Measurements from ENCODE around the gene PGAP3. TPM values are rescaled to one million over a fixed set of nuclear protein-coding genes. Genes with fewer than 3 reads are reported as not detected.

Gene PGAP3
- polyA plus RNA-seq, 3 donors, result 8.3 to 19.3 (median 9.2) TPM

DNA sequence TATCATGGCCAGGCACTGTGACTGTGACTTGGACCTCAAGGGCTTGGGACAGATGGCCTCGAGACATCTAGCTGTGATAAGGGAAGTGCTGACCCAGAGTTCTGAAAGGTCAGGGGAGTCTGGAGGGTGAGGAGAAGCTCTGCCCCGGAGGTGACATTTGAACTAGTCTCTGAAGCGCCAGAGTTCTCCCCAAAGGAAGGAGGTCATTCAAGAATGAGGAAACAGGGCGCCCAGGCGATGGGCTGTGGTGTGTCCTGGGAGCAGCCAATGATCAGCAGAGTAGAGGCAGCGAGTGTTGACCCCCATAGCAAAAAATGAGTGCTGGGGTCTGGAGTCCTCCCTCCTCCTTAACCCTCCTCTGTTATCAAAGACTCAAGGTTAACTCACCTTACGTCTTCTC is 46.0 kb downstream of the PGAP3 start:
- Histone ChIP-seq H3K9me3 (replicated peaks in 1 of 2; ENCODE audit: control insufficient read depth in 1 of 2, insufficient read depth in 1 of 2, low read length in 2 of 2) (no peaks in the 10 kb centered on the region), H3K79me2 (ENCODE audit: insufficient read depth, low read length) (peaks cover 99% of the 10 kb centered on the region), H3K27me3 (ENCODE audit: control insufficient read depth in 2 of 2, insufficient read depth in 2 of 2, low read length in 2 of 2) (no peaks in the 10 kb centered on the region), H3K4me3 (replicated peaks in 1 of 3; ENCODE audit: low read depth in 2 of 3, low read length in 3 of 3) (peak overlapping the region in 1 of 3 experiments; percentile 31), H3K4me2 (replicated peaks; ENCODE audit: extremely low read depth, low read length, poor library complexity, severe bottlenecking) (peak overlapping the region; percentile 27), H4K20me1 (ENCODE audit: insufficient read depth, low read length) (peaks cover 92% of the 10 kb centered on the region), H3K27ac (ENCODE audit: low read depth in 1 of 2, low read length in 2 of 2) (peak overlapping the region in 1 of 2 donors; percentile 44), H2AFZ (ENCODE audit: insufficient read depth, low read depth, low read length, poor library complexity, severe bottlenecking) (no peak overlapping the region), H3K9ac (ENCODE audit: insufficient read depth, low read length, poor library complexity, severe bottlenecking) (no peak overlapping the region), H3K36me3 (replicated peaks in 1 of 2; ENCODE audit: control insufficient read depth in 1 of 2, insufficient read depth in 2 of 2, low read length in 2 of 2) (peaks cover 0 to 10% of the 10 kb centered on the region in 2 donors), H3K4me1 (ENCODE audit: control insufficient read depth in 1 of 2, insufficient read depth in 2 of 2, low read length in 2 of 2) (peaks cover 52 to 62% of the 10 kb centered on the region in 2 donors)
- DNase-seq, result peak; percentile 27 to 48 (median 32)
- Mint-ChIP-seq H3K27ac (peak overlapping the region; percentile 4 to 92 (median 68)), H3K36me3 (peaks cover 16 to 31% of the 10 kb centered on the region in 2 donors), H3K9me3 (peaks cover 0 to 1% (median 0%) of the 10 kb centered on the region in 7 donors), H3K4me3 (peak overlapping the region; percentile 1 to 12), H3K27me3 (ENCODE audit: low read depth in 3 of 3) (peaks cover 0 to 3% (median 0%) of the 10 kb centered on the region in 3 donors), H3K4me1 (peaks cover 61% of the 10 kb centered on the region)
- WGBS (ENCODE audit: insufficient coverage), result 14% methylated on average over 3 of the region's 7 CpGs
- TF ChIP-seq, protein P1, sequence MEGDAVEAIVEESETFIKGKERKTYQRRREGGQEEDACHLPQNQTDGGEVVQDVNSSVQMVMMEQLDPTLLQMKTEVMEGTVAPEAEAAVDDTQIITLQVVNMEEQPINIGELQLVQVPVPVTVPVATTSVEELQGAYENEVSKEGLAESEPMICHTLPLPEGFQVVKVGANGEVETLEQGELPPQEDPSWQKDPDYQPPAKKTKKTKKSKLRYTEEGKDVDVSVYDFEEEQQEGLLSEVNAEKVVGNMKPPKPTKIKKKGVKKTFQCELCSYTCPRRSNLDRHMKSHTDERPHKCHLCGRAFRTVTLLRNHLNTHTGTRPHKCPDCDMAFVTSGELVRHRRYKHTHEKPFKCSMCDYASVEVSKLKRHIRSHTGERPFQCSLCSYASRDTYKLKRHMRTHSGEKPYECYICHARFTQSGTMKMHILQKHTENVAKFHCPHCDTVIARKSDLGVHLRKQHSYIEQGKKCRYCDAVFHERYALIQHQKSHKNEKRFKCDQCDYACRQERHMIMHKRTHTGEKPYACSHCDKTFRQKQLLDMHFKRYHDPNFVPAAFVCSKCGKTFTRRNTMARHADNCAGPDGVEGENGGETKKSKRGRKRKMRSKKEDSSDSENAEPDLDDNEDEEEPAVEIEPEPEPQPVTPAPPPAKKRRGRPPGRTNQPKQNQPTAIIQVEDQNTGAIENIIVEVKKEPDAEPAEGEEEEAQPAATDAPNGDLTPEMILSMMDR (IDR thresholded peaks at IDR 0.05), result no peak
- intact Hi-C loops (cut with micrococcal nuclease), result no loop called here

GRCh38 chr17:39641097-39641496 is 46.8 kb downstream of the PGAP3 start:
- TF ChIP-seq, protein P1 (IDR thresholded peaks at IDR 0.05), result no peak
- Histone ChIP-seq H2AFZ (ENCODE audit: insufficient read depth, low read depth, low read length, poor library complexity, severe bottlenecking) (no peak overlapping the region), H3K9ac (ENCODE audit: insufficient read depth, low read length, poor library complexity, severe bottlenecking) (no peak overlapping the region), H3K4me3 (replicated peaks in 1 of 3; ENCODE audit: low read depth in 2 of 3, low read length in 3 of 3) (peak overlapping the region in 1 of 3 experiments; percentile 25), H3K9me3 (replicated peaks in 1 of 2; ENCODE audit: control insufficient read depth in 1 of 2, insufficient read depth in 1 of 2, low read length in 2 of 2) (no peaks in the 10 kb centered on the region), H3K27me3 (ENCODE audit: control insufficient read depth in 2 of 2, insufficient read depth in 2 of 2, low read length in 2 of 2) (no peaks in the 10 kb centered on the region), H3K79me2 (ENCODE audit: insufficient read depth, low read length) (peaks cover 93% of the 10 kb centered on the region), H3K4me1 (ENCODE audit: control insufficient read depth in 1 of 2, insufficient read depth in 2 of 2, low read length in 2 of 2) (peaks cover 59 to 70% of the 10 kb centered on the region in 2 donors), H3K4me2 (replicated peaks; ENCODE audit: extremely low read depth, low read length, poor library complexity, severe bottlenecking) (peak overlapping the region; percentile 33), H3K36me3 (replicated peaks in 1 of 2; ENCODE audit: control insufficient read depth in 1 of 2, insufficient read depth in 2 of 2, low read length in 2 of 2) (peaks cover 0 to 6% of the 10 kb centered on the region in 2 donors), H4K20me1 (ENCODE audit: insufficient read depth, low read length) (peaks cover 84% of the 10 kb centered on the region), H3K27ac (ENCODE audit: low read depth in 1 of 2, low read length in 2 of 2) (peak overlapping the region in 1 of 2 donors; percentile 54)
- Mint-ChIP-seq H3K27me3 (ENCODE audit: low read depth in 3 of 3) (peaks cover 0 to 3% (median 0%) of the 10 kb centered on the region in 3 donors), H3K9me3 (peaks cover 0 to 1% (median 0%) of the 10 kb centered on the region in 7 donors), H3K36me3 (peaks cover 16 to 27% of the 10 kb centered on the region in 2 donors), H3K27ac (peak overlapping the region in 3 of 7 donors; percentile 13 to 82 (median 72)), H3K4me1 (peaks cover 69% of the 10 kb centered on the region), H3K4me3 (no peak overlapping the region)
- intact Hi-C loops (cut with micrococcal nuclease), result no loop called here
- no peak for DNase-seq
- 100% methylated on average over 3 of the region's 4 CpGs for WGBS (ENCODE audit: insufficient coverage)

All from CD14-positive monocyte (primary cell).